ENCODE measurements around the gene CKS1B.
"Not testable (repeated sequence)": the region's sequence is repeated elsewhere in the genome, so short reads cannot be mapped to it uniquely, and the experiment has no call there.

The CKS1B gene

GRCh38 chr1:154966111-154966510, 8.4 kb upstream of the CKS1B start:
- no peak for DNase-seq

GRCh38 chr1:154967331-154967950, 7.0 kb upstream of the CKS1B start:
- no peak for DNase-seq

DNA sequence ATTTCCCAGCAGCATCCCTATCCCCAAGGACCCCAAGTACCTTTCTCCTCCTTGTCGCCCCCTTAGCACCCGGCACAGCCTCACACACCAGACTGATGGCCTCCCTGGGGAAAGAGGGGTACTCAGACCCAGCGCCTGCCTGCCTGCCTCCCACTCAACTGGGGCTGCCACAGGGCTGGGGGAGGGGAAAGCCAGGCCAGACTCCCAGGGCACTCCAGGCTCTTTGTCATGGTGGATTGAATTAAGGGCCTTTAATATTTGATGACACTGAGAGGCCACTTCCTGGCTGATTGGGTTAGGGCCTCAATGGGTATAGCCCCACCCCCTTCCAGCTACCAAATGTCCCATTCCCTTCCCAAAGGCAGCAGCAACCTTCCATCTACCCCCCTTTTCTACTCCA, 5.8 kb upstream of the CKS1B start:
- DNase-seq: no peak

GRCh38 chr1:154969246-154969645, 5.2 kb upstream of the CKS1B start:
- no peak for DNase-seq

DNA sequence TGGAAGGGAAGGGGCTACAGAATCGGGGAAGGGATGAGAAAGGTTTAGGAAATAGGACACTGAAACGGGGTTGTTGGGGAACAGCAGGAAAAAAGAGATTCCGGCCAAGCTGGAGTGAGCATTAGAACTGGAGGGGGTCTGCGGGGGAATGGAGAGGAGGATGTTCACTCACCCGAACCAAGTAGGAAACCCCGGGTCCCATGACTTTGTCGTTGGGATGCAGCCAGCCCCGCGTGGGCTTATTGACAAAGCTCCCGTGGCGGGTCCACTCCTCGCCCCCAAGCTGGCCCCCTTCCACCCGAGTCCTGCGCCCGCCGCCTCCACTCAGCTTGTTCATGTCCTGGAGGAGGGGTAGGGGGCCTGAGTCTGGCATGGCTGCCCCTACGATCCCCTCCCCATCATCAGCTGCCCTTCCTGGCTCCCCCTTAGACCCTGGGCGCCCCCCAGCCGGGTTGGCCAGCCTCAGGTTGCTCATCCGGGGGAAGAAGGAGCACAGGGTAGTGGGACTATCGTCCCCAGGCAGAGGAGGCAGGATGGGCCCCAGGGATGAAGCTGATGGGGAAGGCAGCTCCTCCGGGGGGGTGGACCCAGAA, 4.5 kb upstream of the CKS1B start:
- DNase-seq: no peak

DNA sequence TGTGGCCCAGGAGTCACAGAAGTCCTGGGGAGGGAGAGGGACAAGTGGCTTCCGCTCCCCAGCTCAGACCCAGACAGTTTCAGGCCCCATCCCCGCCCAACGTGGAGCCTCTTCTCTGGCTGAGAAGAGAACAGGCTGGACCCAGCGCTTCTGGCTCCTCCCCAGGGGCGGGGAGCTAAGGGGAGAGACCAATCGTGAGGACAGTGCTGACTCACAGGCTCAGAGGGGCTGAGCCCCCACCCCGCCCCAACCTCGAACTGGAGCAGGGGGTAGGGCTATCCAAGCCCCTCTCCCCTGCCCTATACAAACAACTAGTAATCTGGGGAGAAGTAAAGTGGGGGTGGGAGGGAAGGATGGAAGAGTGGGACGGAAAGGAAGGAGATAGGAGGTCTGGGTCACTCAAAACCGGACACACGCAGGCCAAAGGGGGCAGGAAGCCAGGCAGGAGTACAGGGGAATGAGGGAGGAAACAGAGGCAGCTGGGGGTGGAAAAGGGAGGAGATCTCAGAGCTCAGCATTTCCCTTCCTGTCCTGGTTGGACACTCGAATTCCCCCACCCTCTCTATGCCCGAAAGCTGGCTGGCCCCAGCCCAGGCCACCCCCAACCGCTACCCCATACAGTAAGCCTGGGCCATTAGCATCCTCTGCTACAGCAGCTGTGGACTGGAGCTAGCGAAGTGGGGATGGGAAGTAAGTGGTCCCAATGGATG, 3.7 kb upstream of the CKS1B start, which contains the start of gene SHC1:
SHC1 (minus strand) TSS at position 117 of the 710 bp plus-strand sequence. CDS start 221 bp downstream, outside the sequence.
- peak; percentile 88 for DNase-seq

GRCh38 chr1:154971341-154971998, 3.0 kb upstream of the CKS1B start:
- DNase-seq: no peak

DNA sequence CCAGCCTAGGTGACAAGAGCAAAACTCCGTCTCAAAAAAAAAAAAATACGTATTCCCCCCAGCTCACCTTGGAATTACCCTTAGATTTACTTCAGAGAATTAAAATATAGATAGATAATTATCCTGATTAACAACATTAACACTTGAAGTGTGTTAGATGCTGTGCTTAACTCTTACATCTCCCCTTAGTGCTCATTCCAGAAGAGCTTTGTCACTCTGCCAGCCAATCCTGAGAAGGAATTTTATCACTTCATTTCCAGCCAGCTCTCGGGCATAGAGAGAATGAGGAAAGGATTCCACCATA, 2.3 kb upstream of the CKS1B start:
- DNase-seq: no peak

- DNase-seq: peak; percentile 65
Observed at GRCh38 chr1:154972517-154973343, 1.8 kb upstream of the CKS1B start.

- peak; percentile 97 for DNase-seq
Observed at GRCh38 chr1:154973344-154974101, 958 bp upstream of the CKS1B start.

DNA sequence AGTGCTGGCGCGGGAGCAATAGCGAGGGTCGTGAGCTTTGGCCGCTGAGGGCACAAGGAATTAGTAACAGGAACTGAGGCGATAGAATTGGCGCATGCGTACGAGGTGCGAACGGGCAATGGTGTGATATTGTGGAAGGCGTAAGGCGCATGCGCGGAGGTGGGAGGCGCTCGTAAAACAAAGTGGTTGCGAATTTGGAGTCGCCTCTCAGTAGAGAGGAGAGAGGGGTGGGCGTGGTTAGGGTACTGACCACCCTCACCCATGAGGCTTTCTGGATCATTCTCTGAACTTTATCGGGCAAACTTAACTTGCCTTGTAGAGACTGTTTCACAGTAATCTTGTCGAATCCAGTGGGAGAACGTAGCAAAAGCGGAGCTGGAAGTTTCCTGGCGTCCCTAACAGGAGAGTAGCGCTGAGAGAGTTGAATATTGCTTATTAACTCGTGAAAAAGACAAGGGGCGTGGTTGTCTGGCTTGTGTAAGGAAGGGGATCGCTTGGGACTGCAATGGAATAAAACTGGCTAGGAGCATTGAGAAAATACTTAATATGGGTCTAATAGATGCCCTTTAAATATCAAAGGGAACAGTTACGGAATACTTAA, 427 bp downstream of the CKS1B start:
- DNase-seq: peak; percentile 96

DNA sequence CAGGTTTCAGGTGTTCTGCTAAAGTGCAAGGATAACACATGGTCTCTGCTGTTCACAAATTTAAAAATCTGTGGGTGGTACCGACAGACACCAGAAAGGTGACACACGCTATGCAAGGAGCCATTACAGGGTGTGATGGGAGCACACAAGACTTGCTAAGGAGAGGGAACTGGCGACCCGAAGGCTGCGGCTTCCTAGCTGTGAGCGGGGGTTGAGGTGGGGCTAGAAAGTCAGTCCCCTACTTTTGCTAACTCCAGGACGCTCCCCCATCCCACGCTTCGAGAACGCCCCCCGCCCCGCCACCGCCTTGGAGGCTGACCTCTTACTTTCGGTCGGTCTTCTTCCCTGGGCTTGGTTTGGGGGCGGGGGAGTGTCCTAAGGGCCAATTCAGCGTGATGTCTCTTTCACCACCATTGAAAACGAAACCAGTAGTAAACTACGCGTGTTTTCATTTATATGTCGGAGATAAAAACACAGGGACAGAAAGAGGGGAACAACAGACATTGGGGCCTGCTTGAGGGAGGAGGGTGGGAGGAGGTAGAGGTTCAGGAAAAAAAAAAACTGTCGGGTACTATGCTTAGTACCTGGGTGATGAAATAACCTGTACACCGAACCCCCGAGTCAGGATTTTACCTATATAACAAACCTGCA, 1.1 kb downstream of the CKS1B start:
- DNase-seq: no peak

DNA sequence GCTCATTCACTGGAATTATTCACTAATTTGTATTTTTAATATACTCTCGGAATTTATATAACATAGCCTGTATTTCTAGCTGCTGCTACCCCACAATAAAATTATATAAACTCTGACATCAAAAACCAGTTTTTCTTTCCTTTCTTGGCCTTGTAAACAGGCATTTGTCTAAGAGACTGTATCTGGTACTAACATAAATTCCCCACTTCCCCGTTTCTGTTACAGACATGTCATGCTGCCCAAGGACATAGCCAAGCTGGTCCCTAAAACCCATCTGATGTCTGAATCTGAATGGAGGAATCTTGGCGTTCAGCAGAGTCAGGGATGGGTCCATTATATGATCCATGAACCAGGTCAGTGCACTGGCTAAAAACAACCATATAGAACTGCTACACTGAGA, 3.3 kb downstream of the CKS1B start:
- DNase-seq: not testable (repeated sequence)

- no peak for DNase-seq
Observed at GRCh38 chr1:154978360-154978759, 3.9 kb downstream of the CKS1B start.

DNA sequence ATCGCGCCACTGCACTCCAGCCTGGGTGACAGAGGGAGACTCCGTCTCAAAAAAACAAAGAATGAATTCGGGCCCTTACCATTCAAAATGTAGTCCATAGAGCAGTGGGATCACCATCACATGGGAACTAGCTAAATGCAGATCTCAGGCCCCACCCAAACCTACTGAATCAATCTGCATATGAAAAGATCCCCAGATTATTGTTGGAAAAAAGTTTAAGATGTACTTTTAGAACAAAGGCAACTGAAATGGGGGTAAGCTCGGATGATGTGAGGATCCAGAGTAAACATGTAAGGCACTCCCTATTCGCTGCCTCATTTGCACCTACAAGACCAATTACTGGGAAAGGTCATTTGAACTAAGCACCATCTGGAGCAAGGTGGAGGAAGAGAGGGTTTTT, 7.9 kb downstream of the CKS1B start:
- no peak for DNase-seq

- peak; percentile 98 for DNase-seq
Observed at GRCh38 chr1:154982897-154983648, 8.6 kb downstream of the CKS1B start, which contains the start of gene FLAD1. Gene FLAD1 (plus strand): TSS chr1:154983344. CDS start chr1:154983695, 351 bp downstream.

DNA sequence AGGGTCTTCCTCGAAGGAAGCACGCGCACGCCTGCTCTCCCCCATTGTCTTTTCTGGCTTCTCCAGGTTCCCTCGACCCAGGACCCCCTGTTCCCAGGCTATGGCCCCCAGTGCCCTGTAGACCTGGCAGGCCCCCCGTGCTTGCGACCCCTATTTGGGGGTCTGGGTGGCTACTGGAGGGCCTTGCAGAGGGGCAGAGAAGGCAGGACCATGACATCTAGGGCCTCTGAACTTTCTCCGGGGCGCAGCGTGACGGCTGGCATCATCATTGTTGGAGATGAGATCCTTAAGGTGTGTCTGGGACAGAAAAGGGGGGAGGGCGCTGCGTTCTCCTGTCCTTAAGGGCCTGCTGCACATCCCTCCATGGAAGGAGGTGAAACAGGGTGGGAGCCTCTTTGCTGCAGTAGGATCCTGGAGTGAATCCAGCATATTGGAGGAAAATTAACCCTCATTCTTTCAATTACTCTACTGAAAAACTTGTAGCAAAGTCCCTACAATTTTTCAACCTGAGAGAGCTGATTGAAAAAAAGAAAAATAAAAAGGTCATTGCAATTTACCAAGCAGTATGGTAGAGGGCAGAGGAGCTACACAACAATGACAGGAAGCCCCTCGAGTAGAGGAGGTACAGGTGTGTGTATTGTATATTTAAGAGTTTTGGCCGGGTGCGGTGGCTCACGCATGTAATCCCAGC, 9.4 kb downstream of the CKS1B start:
- no peak for DNase-seq

- not testable (repeated sequence) for DNase-seq
Observed at GRCh38 chr1:154986736-154987135, 12.3 kb downstream of the CKS1B start.

- DNase-seq: no peak
Observed at GRCh38 chr1:154987326-154987725, 12.8 kb downstream of the CKS1B start.

Data from amniotic stem cell (primary cell).